PC-3 (cell line): ENCODE measurements around the gene CIROP. TPM values are rescaled to one million over a fixed set of nuclear protein-coding genes. Genes with fewer than 3 reads are reported as not detected.

Source experiments
- ATAC-seq: fragments of 200-7000 bp; cut with Tn5 transposase; 2 replicates; pipeline ENCODE4 v1.9.1; 2020; ENCODE audit warnings: mild to moderate bottlenecking, moderate library complexity
- BruUV-seq: library from RNA; stranded (reverse); fragments of 400-500 nt; replicated peaks from 2 replicates; lab custom pipeline; 2021; lab: Mats Ljungman, UMichigan
- CTCF ChIA-PET: fragments of 300-600 bp; sonication (Branson Sonifier 250); formaldehyde crosslinking; loops from one replicate; lab custom pipeline; 2022; ENCODE audit warnings: antibody characterized with exemption; lab: Charles Lee
- POLR2A ChIA-PET: fragments of 300-600 bp; sonication (Branson Sonifier 250); formaldehyde crosslinking; loops from one replicate; lab custom pipeline; 2022; ENCODE audit warnings: antibody characterized with exemption; ENCODE audit not compliant: unreplicated experiment; lab: Charles Lee
- DNase-seq: peaks from one replicate; pipeline ENCODE4 v3.0.0-alpha.2; 2015
- H2AFZ ChIP-seq: fragments of 300-600 bp; sonication (generic); 2 replicates; pipeline ENCODE4 v1.6.0; 2016; ENCODE audit warnings: antibody characterized with exemption, low read length
- H3F3A ChIP-seq: fragments of 300-600 bp; sonication (generic); one replicate; pipeline ENCODE4 v1.6.0; 2017; ENCODE audit warnings: antibody characterized with exemption, low read length, control low read depth, mild to moderate bottlenecking; ENCODE audit not compliant: unreplicated experiment
- H3K27ac ChIP-seq: fragments of 300-600 bp; sonication (generic); 2 replicates; pipeline ENCODE4 v1.5.1; 2016; ENCODE audit warnings: mild to moderate bottlenecking, low read length
- H3K27me3 ChIP-seq: fragments of 300-600 bp; sonication (generic); 2 replicates; pipeline ENCODE4 v1.6.1; 2016; ENCODE audit warnings: low read length, mixed read lengths
- H3K36me3 ChIP-seq: fragments of 300-600 bp; sonication (generic); 2 replicates; pipeline ENCODE4 v1.6.1; 2016; ENCODE audit warnings: low read depth, mixed run types, low read length, mixed read lengths
- H3K4me1 ChIP-seq: fragments of 300-600 bp; sonication (generic); 2 replicates; pipeline ENCODE4 v1.5.1; 2016; ENCODE audit warnings: low read length; ENCODE audit not compliant: insufficient read depth
- H3K4me2 ChIP-seq: fragments of 300-600 bp; sonication (generic); 2 replicates; pipeline ENCODE4 v1.6.0; 2016; ENCODE audit warnings: low read length
- H3K4me3 ChIP-seq: fragments of 300-600 bp; sonication (generic); 2 replicates; pipeline ENCODE4 v1.5.1; 2016; ENCODE audit warnings: mild to moderate bottlenecking, low read length, mixed read lengths
- H3K79me2 ChIP-seq: fragments of 300-600 bp; sonication (generic); 2 replicates; pipeline ENCODE4 v1.6.1; 2017; ENCODE audit warnings: low read length, mixed read lengths
- H3K9ac ChIP-seq: fragments of 300-600 bp; sonication (generic); 2 replicates; pipeline ENCODE4 v1.6.0; 2016; ENCODE audit warnings: mild to moderate bottlenecking, low read length
- H3K9me2 ChIP-seq: fragments of 300-600 bp; sonication (generic); replicated peaks from 2 replicates; pipeline ENCODE4 v1.6.1; 2016; ENCODE audit warnings: mixed run types, low read length, mixed read lengths
- H3K9me3 ChIP-seq: fragments of 300-600 bp; sonication (generic); 2 replicates; pipeline ENCODE4 v1.6.1; 2016; ENCODE audit warnings: low read length, mixed read lengths
- H4K20me1 ChIP-seq: fragments of 300-600 bp; sonication (generic); 2 replicates; pipeline ENCODE4 v1.6.1; 2016; ENCODE audit warnings: low read length, mixed read lengths
- EZH2 ChIP-seq: fragments of 300-600 bp; sonication (generic); IDR thresholded peaks from one replicate; pipeline ENCODE4 v1.6.1; 2017; ENCODE audit warnings: antibody characterized with exemption, mild to moderate bottlenecking, low read length; ENCODE audit not compliant: unreplicated experiment
- EZH2phosphoT487 ChIP-seq: fragments of 300-600 bp; sonication (generic); IDR thresholded peaks from 2 replicates; pipeline ENCODE4 v1.6.1; 2018; ENCODE audit warnings: mild to moderate bottlenecking, antibody characterized with exemption, low read length, borderline replicate concordance
- intact Hi-C: fragments of 100-400 bp; cut with micrococcal nuclease; formaldehyde crosslinking; loops from 2 replicates; pipeline ENCODE4 v1.9.0; 2023
- total RNA-seq: library from RNA; depleted of rRNA; stranded (reverse); fragments of >200 nt; gene quantifications from 2 replicates; pipeline ENCODE4 v1.2.3, GENCODE V29; 2014
- TF ChIP-seq, protein P1 (sequence below): fragments of 300-600 bp; sonication (generic); conservative IDR thresholded peaks from 2 replicates; pipeline ENCODE4 v1.5.1; 2017; ENCODE audit warnings: antibody characterized with exemption, low read depth, mild to moderate bottlenecking, low read length

Gene CIROP
- total RNA-seq, 1 experiment from 2014 or later = not detected

DNA sequence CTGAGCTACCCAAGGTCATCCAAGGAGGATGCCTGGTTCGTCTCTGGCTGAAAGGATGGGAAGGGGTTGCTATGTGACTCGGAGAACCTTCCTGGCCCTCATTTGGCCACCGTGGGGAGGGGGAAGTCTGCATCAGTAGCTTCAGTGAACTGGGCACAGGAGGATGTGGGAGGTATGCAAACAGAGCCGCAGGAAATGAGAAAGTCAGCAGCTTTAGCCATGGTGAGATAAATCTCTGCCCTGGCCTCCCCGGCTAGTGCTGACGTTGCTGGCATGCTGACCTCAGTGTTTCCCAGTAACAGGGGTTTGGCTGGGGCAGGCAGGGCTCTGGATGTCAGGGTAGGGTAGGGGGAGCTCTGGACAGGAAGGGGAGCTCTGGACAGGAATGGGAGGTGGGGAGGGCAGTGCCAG, 16.6 kb upstream of the CIROP start:
- Histone ChIP-seq H3K27me3 (no peaks in the 10 kb centered on the region), H3K9ac (no peak overlapping the region), H3K4me1 (peaks cover 12% of the 10 kb centered on the region), H3K4me3 (peak overlapping the region; percentile 25; the same call in 1 of the 2 replicates), H3K4me2 (peak overlapping the region; percentile 65), H3F3A (no peaks in the 10 kb centered on the region), H3K79me2 (no peaks in the 10 kb centered on the region), H4K20me1 (no peaks in the 10 kb centered on the region), H2AFZ (peak overlapping the region; percentile 79), H3K9me3 (no peaks in the 10 kb centered on the region), H3K36me3 (no peaks in the 10 kb centered on the region), H3K9me2 (no peaks in the 10 kb centered on the region), H3K27ac (no peak overlapping the region; the same call in 1 of the 2 replicates)
- DNase-seq (peak; percentile 49), ATAC-seq (peak; percentile 74)
- TF ChIP-seq EZH2 (no peak), EZH2phosphoT487 (no peak)
- TF ChIP-seq, protein P1, sequence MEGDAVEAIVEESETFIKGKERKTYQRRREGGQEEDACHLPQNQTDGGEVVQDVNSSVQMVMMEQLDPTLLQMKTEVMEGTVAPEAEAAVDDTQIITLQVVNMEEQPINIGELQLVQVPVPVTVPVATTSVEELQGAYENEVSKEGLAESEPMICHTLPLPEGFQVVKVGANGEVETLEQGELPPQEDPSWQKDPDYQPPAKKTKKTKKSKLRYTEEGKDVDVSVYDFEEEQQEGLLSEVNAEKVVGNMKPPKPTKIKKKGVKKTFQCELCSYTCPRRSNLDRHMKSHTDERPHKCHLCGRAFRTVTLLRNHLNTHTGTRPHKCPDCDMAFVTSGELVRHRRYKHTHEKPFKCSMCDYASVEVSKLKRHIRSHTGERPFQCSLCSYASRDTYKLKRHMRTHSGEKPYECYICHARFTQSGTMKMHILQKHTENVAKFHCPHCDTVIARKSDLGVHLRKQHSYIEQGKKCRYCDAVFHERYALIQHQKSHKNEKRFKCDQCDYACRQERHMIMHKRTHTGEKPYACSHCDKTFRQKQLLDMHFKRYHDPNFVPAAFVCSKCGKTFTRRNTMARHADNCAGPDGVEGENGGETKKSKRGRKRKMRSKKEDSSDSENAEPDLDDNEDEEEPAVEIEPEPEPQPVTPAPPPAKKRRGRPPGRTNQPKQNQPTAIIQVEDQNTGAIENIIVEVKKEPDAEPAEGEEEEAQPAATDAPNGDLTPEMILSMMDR = no peak
- intact Hi-C loops = loop anchor here (1.0 to 5.0 kb wide), 2 partner anchors 66 to 166 kb away; partner anchors contain the start of gene HOMEZ
- ChIA-PET POLR2A (no interaction called here), CTCF (interaction anchor here (0.5 to 3.2 kb wide), 9 partner anchors 9 to 200 kb away, joined by 3 to 84 read pairs (median 9); partner anchors contain the start of genes PABPN1 and SLC7A8)
- no TSS peak for BruUV-seq

- Histone ChIP-seq H3K36me3 (no peaks in the 10 kb centered on the region), H3K4me3 (peak overlapping the region; percentile 25; the same call in 1 of the 2 replicates), H3F3A (no peaks in the 10 kb centered on the region), H4K20me1 (no peaks in the 10 kb centered on the region), H3K27ac (no peak overlapping the region; the same call in 1 of the 2 replicates), H3K9me2 (no peaks in the 10 kb centered on the region), H2AFZ (peak overlapping the region; percentile 79), H3K27me3 (no peaks in the 10 kb centered on the region), H3K9me3 (no peaks in the 10 kb centered on the region), H3K4me2 (peak overlapping the region; percentile 65), H3K4me1 (peaks cover 16% of the 10 kb centered on the region), H3K9ac (no peak overlapping the region), H3K79me2 (no peaks in the 10 kb centered on the region)
- intact Hi-C loops = loop anchor here (1.0 to 5.0 kb wide), 2 partner anchors 67 to 167 kb away; partner anchors contain the start of gene HOMEZ
- DNase-seq (peak; percentile 92), ATAC-seq (peak; percentile 93)
- ChIA-PET CTCF (interaction anchor here (0.6 to 3.2 kb wide), 16 partner anchors 9 to 201 kb away, joined by 3 to 84 read pairs (median 6); partner anchors contain the start of genes ACIN1, C14orf119, PABPN1 and SLC7A8), POLR2A (interaction anchor here (0.6 kb wide), 1 partner anchor 64 kb away, joined by 4 read pairs; no protein-coding TSS in a partner anchor)
- BruUV-seq = no TSS peak
- TF ChIP-seq, protein P1 = peak; percentile 100
- TF ChIP-seq EZH2phosphoT487 = no peak
Measured at GRCh38 chr14:23120541-23121251, 15.9 kb upstream of the CIROP start.
